GM12878 (cell line): ENCODE measurements around the gene GPATCH3. TPM values are rescaled to one million over a fixed set of nuclear protein-coding genes. Genes with fewer than 3 reads are reported as not detected.

ENCODE experiments used
- ATF7 ChIP-seq: fragments of 450-650 bp; IDR thresholded peaks from 2 replicates; pipeline ENCODE4 v1.6.1; 2016; ENCODE audit warnings: low read depth, mild to moderate bottlenecking
- BMI1 ChIP-seq: fragments of 450-650 bp; IDR thresholded peaks from 2 replicates; pipeline ENCODE4 v1.6.1; 2016; ENCODE audit warnings: mild to moderate bottlenecking, moderate library complexity, borderline replicate concordance
- CHD1 ChIP-seq: IDR thresholded peaks from 2 replicates; pipeline ENCODE4 v1.6.1; 2012; ENCODE audit warnings: low read depth, low read length, improper control_type of control experiment
- CHD2 ChIP-seq: IDR thresholded peaks from 2 replicates; pipeline ENCODE4 v1.6.1; 2011; ENCODE audit warnings: low read depth, low read length, improper control_type of control experiment, borderline replicate concordance
- CREB1 ChIP-seq: IDR thresholded peaks from 2 replicates; pipeline ENCODE4 v1.6.1; 2012; ENCODE audit warnings: low read depth, mild to moderate bottlenecking, inconsistent platforms
- E2F4 ChIP-seq: IDR thresholded peaks from 2 replicates; pipeline ENCODE4 v1.6.1; 2012; ENCODE audit warnings: low read depth, low read length, improper control_type of control experiment
- ESRRA ChIP-seq: IDR thresholded peaks from 2 replicates; pipeline ENCODE4 v1.6.1; 2012; ENCODE audit warnings: mild to moderate bottlenecking, low read length, improper control_type of control experiment
- FOS ChIP-seq: IDR thresholded peaks from 3 replicates; pipeline ENCODE4 v1.6.1; 2011; ENCODE audit warnings: borderline replicate concordance; ENCODE audit not compliant: insufficient read length; ENCODE audit errors: extremely low read depth
- HSF1 ChIP-seq: fragments of 150-350 bp; IDR thresholded peaks from 2 replicates; pipeline ENCODE4 v1.6.1; 2014; ENCODE audit warnings: mild to moderate bottlenecking, low read depth, low read length
- MEF2A ChIP-seq: IDR thresholded peaks from 2 replicates; pipeline ENCODE4 v1.6.1; 2011; ENCODE audit warnings: low read depth, mild to moderate bottlenecking, low read length, moderate library complexity; ENCODE audit not compliant: insufficient read depth
- POU2F2 ChIP-seq: IDR thresholded peaks from 3 replicates; pipeline ENCODE4 v1.6.1; 2011; ENCODE audit warnings: low read depth, mild to moderate bottlenecking, low read length, borderline replicate concordance
- RAD51 ChIP-seq: fragments of 450-650 bp; IDR thresholded peaks from 2 replicates; pipeline ENCODE4 v1.6.1; 2016; ENCODE audit warnings: moderate library complexity, mild to moderate bottlenecking, inconsistent platforms
- SREBF1 ChIP-seq: IDR thresholded peaks from 2 replicates; pipeline ENCODE4 v1.6.1; 2012; ENCODE audit warnings: mild to moderate bottlenecking, low read length
- TAF1 ChIP-seq: IDR thresholded peaks from 2 replicates; pipeline ENCODE4 v1.6.1; 2011; ENCODE audit warnings: mild to moderate bottlenecking, low read depth, low read length, borderline replicate concordance
- USF2 ChIP-seq: IDR thresholded peaks from 2 replicates; pipeline ENCODE4 v1.6.1; 2011; ENCODE audit warnings: low read depth, low read length, improper control_type of control experiment, borderline replicate concordance
- YBX1 ChIP-seq: fragments of 450-650 bp; IDR thresholded peaks from 2 replicates; pipeline ENCODE4 v1.6.1; 2016; ENCODE audit warnings: antibody characterized with exemption
- ZNF217 ChIP-seq: fragments of 450-650 bp; IDR thresholded peaks from 2 replicates; pipeline ENCODE4 v1.6.1; 2017; ENCODE audit warnings: antibody characterized with exemption, mild to moderate bottlenecking
- polyA plus RNA-seq, 11 experiments: library from polyadenylated mRNA; depleted of rRNA in 4 of 11; unstranded in 6 of 11; stranded (reverse) in 5 of 11; fragments of >200 nt; fragmentation: Nextera tagmentation in 4 of 11; fragmentation: Illumina TruSeq in 1 of 11; extraction: Ambion mirVana in 4 of 11; extraction: Trizol in 1 of 11; gene quantifications; 1 replicate in 1 of 11; 2 replicates in 10 of 11; pipeline versions ENCODE4 v1.2.1 to v1.2.3, GENCODE V29; 2011 to 2016; ENCODE audit warnings: inconsistent platforms in 2 of 11, missing spikeins in 2 of 11, low read depth in 1 of 11
- total RNA-seq, 4 experiments: library from RNA; depleted of rRNA in 3 of 4; stranded (reverse); fragments of >200 nt in 3 of 4; fragmentation: Illumina TruSeq in 1 of 4; extraction: Trizol in 1 of 4; gene quantifications; 2 replicates each; pipeline versions ENCODE4 v1.2.1 to v1.2.3, GENCODE V29; 2013 to 2021
- TF ChIP-seq, protein P1 (sequence below): fragments of 450-650 bp; formaldehyde crosslinking; IDR thresholded peaks from 2 replicates; pipeline ENCODE4 v1.4.0; 2022; ENCODE audit warnings: mild to moderate bottlenecking, moderate library complexity
- TF ChIP-seq, protein P2 (sequence below): fragments of 450-650 bp; formaldehyde crosslinking; IDR thresholded peaks from 2 replicates; pipeline ENCODE4 v1.5.0; 2022; ENCODE audit warnings: mild to moderate bottlenecking, missing genetic modification characterization

The GPATCH3 gene
- total and polyA plus RNA-seq, 10 of the 15 experiments (the other 5 are each of a cell fraction or from before 2014, with no cell fraction given), result 0.56 to 13.4 (median 8.7) TPM

DNA sequence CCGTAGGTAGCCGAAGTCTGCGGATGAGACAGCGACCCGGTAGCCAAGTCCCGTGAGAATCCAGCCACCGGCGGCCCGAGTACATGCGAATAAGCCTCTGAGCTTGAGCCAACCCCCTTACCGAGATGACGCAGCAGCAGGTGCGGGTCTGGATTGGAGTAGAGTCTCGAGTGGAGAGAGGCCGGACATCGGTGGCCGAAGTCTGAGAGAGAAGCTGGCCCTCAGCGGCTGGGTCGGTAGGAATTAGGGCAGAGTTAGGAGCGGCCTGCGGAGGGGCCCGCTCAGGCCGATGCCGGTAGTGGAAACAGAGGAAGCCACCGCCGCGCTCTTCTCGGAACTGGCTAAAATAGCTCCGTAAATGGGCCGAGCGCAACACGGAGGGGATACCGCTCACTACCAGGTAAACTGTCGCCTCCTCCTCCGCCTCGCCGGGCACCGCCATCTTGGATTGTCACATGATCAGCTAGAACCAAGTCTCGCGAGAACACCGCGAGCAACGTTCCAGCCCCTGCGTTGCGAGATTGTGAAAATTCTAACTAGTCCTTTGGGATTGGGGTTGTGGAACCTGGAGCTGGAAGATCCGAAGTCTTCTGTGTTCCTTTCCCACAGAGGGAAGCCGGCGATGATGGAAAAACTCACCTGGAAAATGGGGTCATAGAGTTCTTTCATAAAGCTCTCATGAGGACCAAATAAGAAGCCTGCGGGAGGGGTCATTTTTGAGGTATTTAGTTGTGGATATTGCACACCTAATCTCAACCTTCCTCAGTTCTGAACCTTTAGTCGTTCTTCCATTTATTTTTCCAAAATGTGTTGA, at the start of gene GPATCH3 (continued):
- TF ChIP-seq MEF2A (0 out of 2 replicates have a peak, but pooled peaks have one; percentile 48), TAF1 (peak; percentile 97), POU2F2 (0 out of 3 replicates have a peak, but pooled peaks have one; percentile 51), CREB1 (0 out of 2 replicates have a peak, but pooled peaks have one; percentile 25), RAD51 (peak; percentile 94), ESRRA (no peak), CHD1 (0 out of 2 replicates have a peak, but pooled peaks have one; percentile 52), CHD2 (peak; percentile 99), USF2 (peak; percentile 77), ATF7 (no peak), E2F4 (no peak), HSF1 (no peak), SREBF1 (no peak), ZNF217 (no peak), FOS (no peak), BMI1 (peak; percentile 19; the same call in 1 of the 2 replicates), YBX1 (no peak)
- TF ChIP-seq, protein P1, sequence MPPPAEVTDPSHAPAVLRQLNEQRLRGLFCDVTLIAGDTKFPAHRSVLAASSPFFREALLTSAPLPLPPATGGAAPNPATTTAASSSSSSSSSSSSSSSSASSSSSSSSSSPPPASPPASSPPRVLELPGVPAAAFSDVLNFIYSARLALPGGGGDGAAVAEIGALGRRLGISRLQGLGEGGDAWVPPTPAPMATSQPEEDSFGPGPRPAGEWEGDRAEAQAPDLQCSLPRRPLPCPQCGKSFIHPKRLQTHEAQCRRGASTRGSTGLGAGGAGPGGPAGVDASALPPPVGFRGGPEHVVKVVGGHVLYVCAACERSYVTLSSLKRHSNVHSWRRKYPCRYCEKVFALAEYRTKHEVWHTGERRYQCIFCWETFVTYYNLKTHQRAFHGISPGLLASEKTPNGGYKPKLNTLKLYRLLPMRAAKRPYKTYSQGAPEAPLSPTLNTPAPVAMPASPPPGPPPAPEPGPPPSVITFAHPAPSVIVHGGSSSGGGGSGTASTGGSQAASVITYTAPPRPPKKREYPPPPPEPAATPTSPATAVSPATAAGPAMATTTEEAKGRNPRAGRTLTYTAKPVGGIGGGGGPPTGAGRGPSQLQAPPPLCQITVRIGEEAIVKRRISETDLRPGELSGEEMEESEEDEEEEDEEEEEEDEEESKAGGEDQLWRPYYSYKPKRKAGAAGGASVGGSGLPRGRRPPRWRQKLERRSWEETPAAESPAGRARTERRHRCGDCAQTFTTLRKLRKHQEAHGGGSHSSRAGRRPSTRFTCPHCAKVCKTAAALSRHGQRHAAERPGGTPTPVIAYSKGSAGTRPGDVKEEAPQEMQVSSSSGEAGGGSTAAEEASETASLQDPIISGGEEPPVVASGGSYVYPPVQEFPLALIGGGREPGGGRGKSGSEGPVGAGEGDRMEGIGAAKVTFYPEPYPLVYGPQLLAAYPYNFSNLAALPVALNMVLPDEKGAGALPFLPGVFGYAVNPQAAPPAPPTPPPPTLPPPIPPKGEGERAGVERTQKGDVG (CRISPR knock-in tag), result no peak
- TF ChIP-seq, protein P2, sequence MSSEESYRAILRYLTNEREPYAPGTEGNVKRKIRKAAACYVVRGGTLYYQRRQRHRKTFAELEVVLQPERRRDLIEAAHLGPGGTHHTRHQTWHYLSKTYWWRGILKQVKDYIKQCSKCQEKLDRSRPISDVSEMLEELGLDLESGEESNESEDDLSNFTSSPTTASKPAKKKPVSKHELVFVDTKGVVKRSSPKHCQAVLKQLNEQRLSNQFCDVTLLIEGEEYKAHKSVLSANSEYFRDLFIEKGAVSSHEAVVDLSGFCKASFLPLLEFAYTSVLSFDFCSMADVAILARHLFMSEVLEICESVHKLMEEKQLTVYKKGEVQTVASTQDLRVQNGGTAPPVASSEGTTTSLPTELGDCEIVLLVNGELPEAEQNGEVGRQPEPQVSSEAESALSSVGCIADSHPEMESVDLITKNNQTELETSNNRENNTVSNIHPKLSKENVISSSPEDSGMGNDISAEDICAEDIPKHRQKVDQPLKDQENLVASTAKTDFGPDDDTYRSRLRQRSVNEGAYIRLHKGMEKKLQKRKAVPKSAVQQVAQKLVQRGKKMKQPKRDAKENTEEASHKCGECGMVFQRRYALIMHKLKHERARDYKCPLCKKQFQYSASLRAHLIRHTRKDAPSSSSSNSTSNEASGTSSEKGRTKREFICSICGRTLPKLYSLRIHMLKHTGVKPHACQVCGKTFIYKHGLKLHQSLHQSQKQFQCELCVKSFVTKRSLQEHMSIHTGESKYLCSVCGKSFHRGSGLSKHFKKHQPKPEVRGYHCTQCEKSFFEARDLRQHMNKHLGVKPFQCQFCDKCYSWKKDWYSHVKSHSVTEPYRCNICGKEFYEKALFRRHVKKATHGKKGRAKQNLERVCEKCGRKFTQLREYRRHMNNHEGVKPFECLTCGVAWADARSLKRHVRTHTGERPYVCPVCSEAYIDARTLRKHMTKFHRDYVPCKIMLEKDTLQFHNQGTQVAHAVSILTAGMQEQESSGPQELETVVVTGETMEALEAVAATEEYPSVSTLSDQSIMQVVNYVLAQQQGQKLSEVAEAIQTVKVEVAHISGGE (CRISPR knock-in tag), result no peak
